Breast epithelium (tissue), 3 donors: ENCODE data around the gene EDC4.

ENCODE experiments used
- POLR2A ChIP-seq: fragments of 450-650 bp; IDR thresholded peaks from one replicate; pipeline ENCODE4 v1.6.1; 2016; ENCODE audit warnings: antibody characterized with exemption, mild to moderate bottlenecking, moderate library complexity
- POLR2AphosphoS5 ChIP-seq, 3 donors: sonication (generic); formaldehyde crosslinking; IDR thresholded peaks; one replicate each; pipeline ENCODE4 v1.6.1; 2017; ENCODE audit warnings: antibody characterized with exemption in 3 of 3

- TF ChIP-seq POLR2A, result no peak
- TF ChIP-seq POLR2AphosphoS5 (IDR thresholded peaks at IDR 0.05), result no peak
These were observed 1.6 kb upstream of the EDC4 start for GRCh38 chr16:67871256-67871655.
